Hematopoietic multipotent progenitor cell treated with erythropoietin and hydrocortisone succinate and interleukin-3 and kit ligand, for 6 days (in vitro differentiated cells): Measurements from ENCODE around the gene SYN1.

Source experiments
- DNase-seq: peaks from one replicate; pipeline ENCODE4 v3.0.0-alpha.2; 2015

Gene SYN1

GRCh38 chrX:47571215-47571614 is 48.4 kb downstream of the SYN1 start:
- DNase-seq = no peak

GRCh38 chrX:47570794-47571193 is 48.9 kb downstream of the SYN1 start:
- no peak for DNase-seq

- DNase-seq = peak; percentile 60
Measured at GRCh38 chrX:47568656-47569295, 50.9 kb downstream of the SYN1 start.

- DNase-seq = no peak
Measured at GRCh38 chrX:47566841-47567240, 52.8 kb downstream of the SYN1 start.

- DNase-seq = no peak
Measured at GRCh38 chrX:47564438-47565085, 55.1 kb downstream of the SYN1 start.

GRCh38 chrX:47563801-47564315 is 55.8 kb downstream of the SYN1 start:
- DNase-seq = peak; percentile 76

GRCh38 chrX:47562615-47563243 is 56.9 kb downstream of the SYN1 start:
- peak; percentile 66 for DNase-seq

GRCh38 chrX:47561659-47562151 is 58.0 kb downstream of the SYN1 start:
- no peak for DNase-seq

- peak; percentile 97 for DNase-seq
Measured at GRCh38 chrX:47560934-47561658, 58.6 kb downstream of the SYN1 start, which contains the start of gene ARAF. Gene ARAF, plus strand, starts transcription at chrX:47561205. Its CDS starts 1,763 bp downstream, at chrX:47562968.

GRCh38 chrX:47560179-47560933 is 59.3 kb downstream of the SYN1 start:
- no peak for DNase-seq

- DNase-seq = no peak
Measured at GRCh38 chrX:47558436-47558835, 61.2 kb downstream of the SYN1 start.

GRCh38 chrX:47556045-47556623 is 63.5 kb downstream of the SYN1 start:
- peak; percentile 94 for DNase-seq

- no peak for DNase-seq
Measured at GRCh38 chrX:47543496-47543895, 76.2 kb downstream of the SYN1 start.

GRCh38 chrX:47540754-47541538 is 78.7 kb downstream of the SYN1 start:
- peak; percentile 62 for DNase-seq

GRCh38 chrX:47539860-47540259 is 79.8 kb downstream of the SYN1 start:
- no peak for DNase-seq

GRCh38 chrX:47530049-47530448 is 89.6 kb downstream of the SYN1 start:
- DNase-seq = peak; percentile 42

GRCh38 chrX:47529548-47529947 is 90.1 kb downstream of the SYN1 start:
- DNase-seq = no peak

- no peak for DNase-seq
Measured at GRCh38 chrX:47523713-47524166, 95.9 kb downstream of the SYN1 start.

- DNase-seq = peak; percentile 74
Measured at GRCh38 chrX:47523297-47523696, 96.4 kb downstream of the SYN1 start.
